ENCODE measurements around the gene EPHA4. TPM values are rescaled to one million over a fixed set of nuclear protein-coding genes. Genes with fewer than 3 reads are reported as not detected.

The EPHA4 gene
- total and polyA plus RNA-seq, 4 donors: 54.5 to 60.9 (median 57.2) TPM

DNA sequence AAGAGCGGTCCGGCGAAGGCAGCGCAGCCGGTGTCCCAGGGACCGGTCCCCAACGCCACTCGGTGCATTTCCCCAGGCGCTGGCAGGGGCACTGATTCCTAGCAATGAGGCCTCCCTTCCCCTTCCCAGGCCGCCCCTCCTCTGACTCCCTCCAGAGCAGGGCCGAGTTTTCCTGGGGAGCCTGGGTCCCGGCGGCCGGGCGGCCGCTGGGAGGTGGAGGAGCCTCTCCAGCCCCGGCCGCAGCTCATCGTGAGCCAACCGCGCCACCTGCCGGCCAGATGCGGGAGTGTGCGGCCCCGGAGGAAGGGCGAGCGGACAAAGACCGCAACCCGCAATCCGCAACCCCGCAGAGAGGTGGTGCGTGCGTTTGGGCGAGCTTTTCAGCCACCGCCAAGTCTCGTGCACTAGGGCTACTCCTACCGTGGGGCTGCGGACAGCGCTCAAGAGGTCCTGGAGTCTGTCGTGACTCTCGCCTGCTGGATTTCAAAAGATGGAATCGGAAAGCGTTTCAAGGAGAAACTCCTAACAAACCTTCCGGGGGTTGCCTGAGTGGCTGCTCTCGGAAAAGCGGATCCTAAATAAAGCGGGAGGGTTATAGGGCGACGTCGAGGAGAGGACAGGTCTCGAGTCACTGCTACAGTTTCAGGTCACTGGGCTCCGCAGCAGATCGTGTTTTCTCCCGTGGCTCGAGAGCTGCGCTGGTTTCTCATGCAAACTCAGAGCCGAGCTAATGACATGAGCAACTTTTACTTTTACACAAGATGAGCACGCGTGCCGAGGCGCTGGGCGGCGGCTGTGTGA is 1.5 kb upstream of the EPHA4 start:
- Histone ChIP-seq H3K9me3 (ENCODE audit: control insufficient read depth, insufficient read depth, low read length) (no peaks in the 10 kb centered on the region), H3K27ac (ENCODE audit: low read depth, low read length) (peak overlapping the region; percentile 92), H3K27me3 (ENCODE audit: control insufficient read depth, insufficient read depth, low read length) (peaks cover 11% of the 10 kb centered on the region), H3K4me1 (ENCODE audit: control insufficient read depth, insufficient read depth, low read length) (peaks cover 37% of the 10 kb centered on the region), H3K4me3 (ENCODE audit: low read depth, low read length) (peak overlapping the region; percentile 73), H3K36me3 (ENCODE audit: control insufficient read depth, insufficient read depth, low read length) (no peaks in the 10 kb centered on the region)
- peak in 4 of 6 donors; percentile 83 to 96 (median 88) for DNase-seq (ENCODE audit: low read depth in 4 of 6, low spot score in 6 of 6)
- WGBS (ENCODE audit: insufficient coverage): under 1% methylated on average over 63 of the region's 63 CpGs

DNA sequence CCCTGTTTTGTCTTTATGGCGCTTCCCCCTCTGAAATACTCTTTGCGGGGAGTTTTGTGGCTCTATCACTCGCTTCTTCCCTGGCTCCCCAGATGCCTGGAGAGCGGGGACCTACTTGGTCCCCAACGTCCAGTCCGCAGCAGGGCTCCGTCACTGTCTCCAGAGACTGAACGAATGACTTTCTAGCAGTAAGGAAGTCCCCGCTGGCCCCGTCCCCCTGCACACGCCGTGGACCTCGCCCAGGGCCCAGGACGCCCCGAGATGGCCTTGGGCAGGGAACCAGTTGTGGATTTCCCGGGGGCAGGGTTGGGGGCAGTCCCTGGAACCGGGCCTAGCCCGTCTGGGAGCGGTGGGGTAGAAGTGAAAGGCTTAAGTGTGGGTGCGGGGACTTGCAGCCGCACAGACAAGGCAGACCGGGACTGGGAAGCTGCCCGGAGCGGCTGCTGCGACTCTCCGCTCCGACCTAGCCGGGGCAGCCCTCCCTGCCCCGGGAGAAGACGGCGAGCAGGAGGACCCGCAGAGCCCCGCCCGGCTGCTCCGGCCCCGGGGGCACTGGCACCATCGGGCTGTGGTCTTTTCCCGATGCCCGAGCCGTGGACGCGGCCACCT is 821 bp upstream of the EPHA4 start:
- H3K4me1 ChIP-seq (ENCODE audit: control insufficient read depth, insufficient read depth, low read length): peaks cover 37% of the 10 kb centered on the region
- peak in 3 of 6 donors; percentile 38 to 84 (median 80) for DNase-seq (ENCODE audit: low read depth in 4 of 6, low spot score in 6 of 6)
- WGBS (ENCODE audit: insufficient coverage): 0% methylated on average over 42 of the region's 42 CpGs

DNA sequence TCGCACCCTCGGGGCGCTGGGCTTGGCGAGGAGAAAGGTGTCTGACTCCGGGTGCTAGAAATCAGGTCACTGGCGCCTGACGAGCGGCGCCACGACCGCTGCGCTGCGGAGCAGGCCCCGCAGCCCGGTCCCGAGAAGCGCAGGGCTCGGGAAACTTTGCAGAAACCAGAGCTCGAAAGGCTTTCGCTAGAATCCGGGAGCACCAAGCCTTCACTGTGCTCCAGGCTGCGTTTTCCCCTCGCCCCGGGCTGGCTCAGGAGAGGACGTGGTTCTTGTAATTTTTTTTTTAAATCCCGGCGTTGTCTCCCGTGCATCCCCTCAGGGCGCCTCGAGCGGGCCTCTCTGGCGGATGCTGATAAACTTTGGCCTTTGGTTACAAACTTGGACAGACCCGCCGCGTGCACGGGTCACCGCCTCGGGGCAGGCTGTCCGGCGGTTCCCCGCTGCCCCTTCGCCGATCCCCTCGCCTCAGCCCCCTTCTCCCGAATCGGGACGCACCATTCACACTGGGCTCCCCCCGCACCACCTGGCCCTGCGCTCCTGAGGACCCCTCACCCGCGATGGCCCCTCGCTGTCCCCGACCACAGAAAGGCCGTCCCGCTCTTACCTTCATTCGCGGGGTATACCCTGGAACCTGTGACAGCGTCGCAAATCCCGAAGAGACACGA is 419 bp downstream of the EPHA4 start:
- WGBS (ENCODE audit: insufficient coverage): under 1% methylated on average over 61 of the region's 61 CpGs
- Histone ChIP-seq H3K4me3 (ENCODE audit: low read depth, low read length) (peak overlapping the region; percentile 88), H3K36me3 (ENCODE audit: control insufficient read depth, insufficient read depth, low read length) (no peaks in the 10 kb centered on the region), H3K9me3 (ENCODE audit: control insufficient read depth, insufficient read depth, low read length) (no peaks in the 10 kb centered on the region), H3K27me3 (ENCODE audit: control insufficient read depth, insufficient read depth, low read length) (peaks cover 11% of the 10 kb centered on the region), H3K27ac (ENCODE audit: low read depth, low read length) (peak overlapping the region; percentile 82), H3K4me1 (ENCODE audit: control insufficient read depth, insufficient read depth, low read length) (peaks cover 37% of the 10 kb centered on the region)
- peak in 2 of 6 donors; percentile 76 to 79 for DNase-seq (ENCODE audit: low read depth in 4 of 6, low spot score in 6 of 6)

More for the DNA sequence above, 821 bp upstream of the EPHA4 start:
- Histone ChIP-seq H3K27ac (ENCODE audit: low read depth, low read length) (peak overlapping the region; percentile 92), H3K4me3 (ENCODE audit: low read depth, low read length) (peak overlapping the region; percentile 73), H3K27me3 (ENCODE audit: control insufficient read depth, insufficient read depth, low read length) (peaks cover 11% of the 10 kb centered on the region), H3K36me3 (ENCODE audit: control insufficient read depth, insufficient read depth, low read length) (no peaks in the 10 kb centered on the region), H3K9me3 (ENCODE audit: control insufficient read depth, insufficient read depth, low read length) (no peaks in the 10 kb centered on the region)

DNA sequence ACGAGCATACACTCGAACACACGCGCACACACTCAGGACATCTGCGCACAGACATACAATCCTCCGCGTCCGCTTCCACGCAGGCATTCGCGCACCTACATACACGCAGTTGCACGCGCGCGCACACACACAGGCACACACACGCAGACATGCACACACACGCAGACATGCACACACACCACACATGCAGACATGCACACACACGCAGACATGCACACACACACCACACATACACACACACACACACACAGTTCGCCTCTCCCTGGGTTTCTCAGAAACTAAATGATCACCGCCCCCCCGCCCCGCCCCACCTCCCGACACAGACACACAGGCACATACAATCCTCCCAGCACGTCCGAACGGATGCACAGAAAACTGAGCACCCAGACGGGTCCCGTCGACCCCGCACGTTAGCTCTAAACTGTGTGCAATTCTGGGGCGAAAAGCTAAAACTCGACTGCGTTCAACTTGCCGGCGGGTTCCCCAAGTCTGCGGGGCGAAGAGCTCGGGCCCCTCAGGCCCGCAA is 1.0 kb downstream of the EPHA4 start:
- peaks cover 11% of the 10 kb centered on the region for H3K27me3 ChIP-seq (ENCODE audit: control insufficient read depth, insufficient read depth, low read length)
- peaks cover 37% of the 10 kb centered on the region for H3K4me1 ChIP-seq (ENCODE audit: control insufficient read depth, insufficient read depth, low read length)
- WGBS (ENCODE audit: insufficient coverage): under 1% methylated on average over 37 of the region's 41 CpGs
- DNase-seq (ENCODE audit: low read depth in 4 of 6, low spot score in 6 of 6): peak in 2 of 6 donors; percentile 73 to 86
- no peaks in the 10 kb centered on the region for H3K9me3 ChIP-seq (ENCODE audit: control insufficient read depth, insufficient read depth, low read length)
- peak overlapping the region; percentile 88 for H3K4me3 ChIP-seq (ENCODE audit: low read depth, low read length)
- no peaks in the 10 kb centered on the region for H3K36me3 ChIP-seq (ENCODE audit: control insufficient read depth, insufficient read depth, low read length)
- peak overlapping the region; percentile 82 for H3K27ac ChIP-seq (ENCODE audit: low read depth, low read length)

DNA sequence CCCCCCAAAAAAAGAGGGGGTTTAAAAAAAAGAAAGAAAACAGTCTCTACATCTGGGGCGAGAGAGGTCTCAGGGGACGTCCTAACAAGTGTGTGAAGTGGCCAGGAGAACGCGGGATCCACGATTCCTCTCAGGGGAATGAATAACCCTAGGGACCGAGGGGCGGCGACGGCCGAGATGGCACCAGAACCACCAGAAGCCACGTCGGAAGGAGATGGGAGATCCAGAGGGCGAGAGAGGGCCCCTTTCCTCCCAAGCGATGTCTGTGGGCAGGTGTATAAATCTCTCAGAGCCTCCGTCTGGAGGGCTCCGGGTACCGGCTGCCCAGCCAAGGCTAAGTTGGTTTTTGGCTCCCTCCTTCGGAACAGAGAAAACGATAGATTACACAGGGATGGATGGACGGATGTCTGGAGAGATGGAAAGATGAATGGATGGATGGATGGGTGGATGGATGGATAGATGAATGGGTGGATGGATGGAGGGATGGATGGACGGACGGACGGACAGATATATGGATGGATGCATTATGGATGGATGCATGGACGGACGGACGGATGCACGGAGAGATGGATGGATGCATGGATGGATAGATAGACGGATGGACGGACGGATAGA is 1.7 kb downstream of the EPHA4 start:
- Histone ChIP-seq H3K36me3 (ENCODE audit: control insufficient read depth, insufficient read depth, low read length) (no peaks in the 10 kb centered on the region), H3K27ac (ENCODE audit: low read depth, low read length) (peak overlapping the region; percentile 25), H3K4me1 (ENCODE audit: control insufficient read depth, insufficient read depth, low read length) (peaks cover 37% of the 10 kb centered on the region), H3K9me3 (ENCODE audit: control insufficient read depth, insufficient read depth, low read length) (no peaks in the 10 kb centered on the region), H3K27me3 (ENCODE audit: control insufficient read depth, insufficient read depth, low read length) (peaks cover 8% of the 10 kb centered on the region), H3K4me3 (ENCODE audit: low read depth, low read length) (peak overlapping the region; percentile 88)
- peak in 3 of 6 donors; percentile 61 to 92 (median 88) for DNase-seq (ENCODE audit: low read depth in 4 of 6, low spot score in 6 of 6)
- WGBS (ENCODE audit: insufficient coverage): under 1% methylated on average over 30 of the region's 30 CpGs

DNA sequence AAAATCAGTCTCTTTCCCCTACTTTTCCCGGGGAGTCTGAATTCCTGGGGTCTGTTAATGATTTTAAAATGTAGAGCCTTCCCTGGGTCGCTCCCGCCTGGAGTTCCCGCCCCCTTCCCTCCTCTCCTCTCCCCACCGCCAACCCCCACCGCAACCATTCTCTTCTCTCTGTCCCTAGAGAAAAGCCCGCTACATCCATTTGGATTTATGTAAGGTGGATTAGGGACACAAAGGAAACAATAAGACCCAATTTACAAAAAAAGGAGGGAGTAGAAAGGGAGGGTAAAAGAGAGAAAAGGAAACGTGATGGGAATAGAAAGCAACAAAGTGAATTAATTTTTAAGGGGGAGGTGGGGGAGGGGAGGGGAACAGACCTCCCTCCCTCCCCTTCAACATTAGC is 2.2 kb downstream of the EPHA4 start:
- Histone ChIP-seq H3K4me3 (ENCODE audit: low read depth, low read length) (peak overlapping the region; percentile 88), H3K4me1 (ENCODE audit: control insufficient read depth, insufficient read depth, low read length) (peaks cover 37% of the 10 kb centered on the region), H3K27ac (ENCODE audit: low read depth, low read length) (peak overlapping the region; percentile 25), H3K36me3 (ENCODE audit: control insufficient read depth, insufficient read depth, low read length) (no peaks in the 10 kb centered on the region), H3K27me3 (ENCODE audit: control insufficient read depth, insufficient read depth, low read length) (peaks cover 8% of the 10 kb centered on the region), H3K9me3 (ENCODE audit: control insufficient read depth, insufficient read depth, low read length) (no peaks in the 10 kb centered on the region)
- no CpG with 5 or more reads among the region's 8 CpGs for WGBS (ENCODE audit: insufficient coverage)
- peak in 3 of 6 donors; percentile 33 to 85 (median 73) for DNase-seq (ENCODE audit: low read depth in 4 of 6, low spot score in 6 of 6)

DNA sequence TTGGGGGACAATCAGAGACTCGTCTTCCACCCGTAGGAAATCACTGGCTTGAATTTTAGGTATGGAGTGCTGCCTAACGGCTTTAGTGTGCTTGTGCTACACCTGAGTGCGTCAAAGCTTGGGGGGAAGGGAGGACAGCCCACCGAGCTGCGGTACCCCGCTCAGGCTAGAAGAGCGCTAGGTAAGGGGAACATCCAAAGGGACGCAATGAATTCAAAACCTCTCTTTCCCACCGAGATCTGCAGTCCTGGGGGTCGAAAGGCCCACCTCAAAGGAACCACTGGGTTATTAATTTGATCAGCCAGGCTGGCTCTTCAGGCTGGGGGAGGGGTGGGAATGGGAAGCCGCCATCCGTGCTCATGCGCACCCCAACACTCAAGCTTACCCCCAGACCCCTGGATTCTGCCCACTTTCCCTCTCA is 2.7 kb downstream of the EPHA4 start:
- H3K4me1 ChIP-seq (ENCODE audit: control insufficient read depth, insufficient read depth, low read length): peaks cover 37% of the 10 kb centered on the region
- no peaks in the 10 kb centered on the region for H3K36me3 ChIP-seq (ENCODE audit: control insufficient read depth, insufficient read depth, low read length)
- WGBS (ENCODE audit: insufficient coverage): 0% methylated on average over 4 of the region's 14 CpGs
- no peaks in the 10 kb centered on the region for H3K9me3 ChIP-seq (ENCODE audit: control insufficient read depth, insufficient read depth, low read length)
- H3K4me3 ChIP-seq (ENCODE audit: low read depth, low read length): peak overlapping the region; percentile 88
- H3K27me3 ChIP-seq (ENCODE audit: control insufficient read depth, insufficient read depth, low read length): peaks cover 8% of the 10 kb centered on the region
- peak in 2 of 6 donors; percentile 57 to 86 for DNase-seq (ENCODE audit: low read depth in 4 of 6, low spot score in 6 of 6)
- no peak overlapping the region for H3K27ac ChIP-seq (ENCODE audit: low read depth, low read length)

DNA sequence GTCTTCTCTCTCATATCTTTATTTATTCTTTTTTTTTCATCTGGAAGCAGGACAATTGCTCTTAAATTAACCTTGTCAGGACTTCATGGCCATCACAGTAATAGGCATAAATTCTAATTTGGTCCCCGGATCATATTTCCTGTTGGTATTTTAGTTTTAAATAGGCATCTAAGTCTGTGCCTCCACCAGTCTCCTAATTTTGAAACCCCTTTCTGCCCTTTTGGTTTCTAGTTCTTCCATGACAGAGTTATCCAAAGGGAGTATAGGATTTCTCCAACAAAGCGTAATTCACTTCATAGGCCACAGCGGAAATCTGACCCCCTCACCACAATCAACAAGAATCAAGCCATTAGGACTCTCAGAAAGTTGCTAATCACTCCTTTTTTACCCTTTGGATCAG is 3.8 kb downstream of the EPHA4 start:
- Histone ChIP-seq H3K27ac (ENCODE audit: low read depth, low read length) (no peak overlapping the region), H3K9me3 (ENCODE audit: control insufficient read depth, insufficient read depth, low read length) (no peaks in the 10 kb centered on the region), H3K4me3 (ENCODE audit: low read depth, low read length) (no peak overlapping the region), H3K27me3 (ENCODE audit: control insufficient read depth, insufficient read depth, low read length) (peaks cover 8% of the 10 kb centered on the region), H3K36me3 (ENCODE audit: control insufficient read depth, insufficient read depth, low read length) (no peaks in the 10 kb centered on the region), H3K4me1 (ENCODE audit: control insufficient read depth, insufficient read depth, low read length) (peaks cover 33% of the 10 kb centered on the region)
- DNase-seq (ENCODE audit: low read depth in 4 of 6, low spot score in 6 of 6): no peak
- WGBS (ENCODE audit: insufficient coverage): 94% methylated on average over 2 of the region's 3 CpGs

DNA sequence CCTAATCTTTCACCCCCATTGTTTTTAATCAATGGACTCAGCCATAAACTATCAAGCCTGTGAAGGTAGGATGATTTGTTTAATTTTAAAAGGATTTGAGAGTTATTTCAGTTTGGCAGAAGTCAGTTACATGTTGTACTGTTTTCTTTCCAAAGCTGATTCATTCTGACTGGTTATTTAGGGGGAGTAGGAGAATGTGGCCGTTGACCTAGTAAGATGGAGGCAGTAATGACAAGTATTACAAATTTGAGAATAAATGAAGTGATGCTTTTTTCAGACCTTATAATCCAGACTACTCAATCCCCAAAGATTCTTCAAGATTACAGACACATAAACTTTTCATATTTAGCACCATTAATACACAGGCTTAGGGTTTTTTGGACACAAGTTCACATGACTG is 4.3 kb downstream of the EPHA4 start:
- Histone ChIP-seq H3K27me3 (ENCODE audit: control insufficient read depth, insufficient read depth, low read length) (peaks cover 8% of the 10 kb centered on the region), H3K27ac (ENCODE audit: low read depth, low read length) (no peak overlapping the region), H3K9me3 (ENCODE audit: control insufficient read depth, insufficient read depth, low read length) (no peaks in the 10 kb centered on the region), H3K4me1 (ENCODE audit: control insufficient read depth, insufficient read depth, low read length) (peaks cover 30% of the 10 kb centered on the region), H3K36me3 (ENCODE audit: control insufficient read depth, insufficient read depth, low read length) (no peaks in the 10 kb centered on the region), H3K4me3 (ENCODE audit: low read depth, low read length) (no peak overlapping the region)
- no CpG with 5 or more reads among the region's 1 CpG for WGBS (ENCODE audit: insufficient coverage)
- no peak for DNase-seq (ENCODE audit: low read depth in 4 of 6, low spot score in 6 of 6)

All from spinal cord (tissue), 10 donors.